ENCODE results near the gene CTNNA2. TPM values are rescaled to one million over a fixed set of nuclear protein-coding genes. Genes with fewer than 3 reads are reported as not detected.

CTNNA2 gene
- total RNA-seq, 1 donor from 2014 or later, result 2.9 TPM

DNA sequence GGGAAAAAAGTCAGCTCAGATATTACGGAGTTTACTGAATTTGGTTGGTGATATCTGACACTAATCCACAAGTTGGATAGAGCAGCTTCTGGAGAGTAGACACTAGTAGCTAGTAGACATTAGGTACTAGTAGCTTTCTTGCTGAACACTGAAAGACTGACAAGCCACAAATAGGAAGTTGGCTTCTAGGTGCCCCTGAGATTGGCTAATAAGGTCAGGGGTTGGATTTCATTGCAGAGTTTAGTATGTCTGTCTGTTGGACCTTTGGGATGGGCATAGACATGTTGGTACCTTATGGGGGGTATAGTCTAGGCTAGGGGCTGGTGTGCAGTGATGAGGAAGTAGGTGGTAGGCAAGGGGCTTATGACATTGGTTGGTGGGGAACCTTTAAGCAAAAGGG lies 956.6 kb downstream of the CTNNA2 start:
- H3K4me3 ChIP-seq, result no peak overlapping the region
- DNase-seq (ENCODE audit: extremely low spot score in 2 of 2), result no peak
- intact Hi-C loops (cut with DNase I), result no loop called here

DNA sequence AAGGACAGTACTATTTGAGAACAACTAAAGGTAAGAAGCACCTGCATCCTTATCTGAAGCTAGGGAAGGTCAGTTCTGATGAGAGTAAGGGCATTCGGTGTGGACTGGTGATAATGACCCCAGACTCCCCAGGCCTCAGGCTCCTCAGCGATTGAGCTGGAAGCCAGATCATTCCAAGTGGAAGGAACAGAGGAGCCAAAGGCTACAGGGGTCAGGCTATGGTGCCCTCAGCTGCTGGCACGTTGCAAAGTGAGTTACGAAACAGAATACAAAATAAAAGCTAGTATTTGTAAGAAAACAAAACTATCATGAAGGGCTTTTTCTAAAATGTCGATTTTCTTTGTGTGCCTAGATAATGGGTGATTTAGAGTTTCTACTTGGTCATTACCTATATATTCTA lies 960.2 kb downstream of the CTNNA2 start:
- Histone ChIP-seq H3K4me3 (no peak overlapping the region), H3K4me1 (no peaks in the 10 kb centered on the region), H3K27ac (no peak overlapping the region), H3K9me3 (no peaks in the 10 kb centered on the region), H3K36me3 (no peaks in the 10 kb centered on the region), H3K27me3 (no peaks in the 10 kb centered on the region)
- intact Hi-C loops (cut with DNase I), result no loop called here
- TF ChIP-seq, protein P1, sequence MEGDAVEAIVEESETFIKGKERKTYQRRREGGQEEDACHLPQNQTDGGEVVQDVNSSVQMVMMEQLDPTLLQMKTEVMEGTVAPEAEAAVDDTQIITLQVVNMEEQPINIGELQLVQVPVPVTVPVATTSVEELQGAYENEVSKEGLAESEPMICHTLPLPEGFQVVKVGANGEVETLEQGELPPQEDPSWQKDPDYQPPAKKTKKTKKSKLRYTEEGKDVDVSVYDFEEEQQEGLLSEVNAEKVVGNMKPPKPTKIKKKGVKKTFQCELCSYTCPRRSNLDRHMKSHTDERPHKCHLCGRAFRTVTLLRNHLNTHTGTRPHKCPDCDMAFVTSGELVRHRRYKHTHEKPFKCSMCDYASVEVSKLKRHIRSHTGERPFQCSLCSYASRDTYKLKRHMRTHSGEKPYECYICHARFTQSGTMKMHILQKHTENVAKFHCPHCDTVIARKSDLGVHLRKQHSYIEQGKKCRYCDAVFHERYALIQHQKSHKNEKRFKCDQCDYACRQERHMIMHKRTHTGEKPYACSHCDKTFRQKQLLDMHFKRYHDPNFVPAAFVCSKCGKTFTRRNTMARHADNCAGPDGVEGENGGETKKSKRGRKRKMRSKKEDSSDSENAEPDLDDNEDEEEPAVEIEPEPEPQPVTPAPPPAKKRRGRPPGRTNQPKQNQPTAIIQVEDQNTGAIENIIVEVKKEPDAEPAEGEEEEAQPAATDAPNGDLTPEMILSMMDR (IDR thresholded peaks at IDR 0.05), result no peak
- TF ChIP-seq POLR2A (IDR thresholded peaks at IDR 0.05) (no peak), POLR2AphosphoS5 (IDR thresholded peaks at IDR 0.05; ENCODE audit: insufficient read depth in 1 of 2, low read depth in 1 of 2) (no peak)
- DNase-seq (ENCODE audit: extremely low spot score in 2 of 2), result no peak

More for the DNA sequence above, 956.6 kb downstream of the CTNNA2 start:
- no peak overlapping the region for H3K27ac ChIP-seq
- H3K27me3 ChIP-seq, result no peaks in the 10 kb centered on the region
- no peaks in the 10 kb centered on the region for H3K4me1 ChIP-seq
- H3K9me3 ChIP-seq, result no peaks in the 10 kb centered on the region
- TF ChIP-seq POLR2A (IDR thresholded peaks at IDR 0.05), result no peak
- TF ChIP-seq, protein P1 (IDR thresholded peaks at IDR 0.05), result no peak
- no peak for TF ChIP-seq POLR2AphosphoS5 (IDR thresholded peaks at IDR 0.05; ENCODE audit: insufficient read depth in 1 of 2, low read depth in 1 of 2)
- no peaks in the 10 kb centered on the region for H3K36me3 ChIP-seq

DNA sequence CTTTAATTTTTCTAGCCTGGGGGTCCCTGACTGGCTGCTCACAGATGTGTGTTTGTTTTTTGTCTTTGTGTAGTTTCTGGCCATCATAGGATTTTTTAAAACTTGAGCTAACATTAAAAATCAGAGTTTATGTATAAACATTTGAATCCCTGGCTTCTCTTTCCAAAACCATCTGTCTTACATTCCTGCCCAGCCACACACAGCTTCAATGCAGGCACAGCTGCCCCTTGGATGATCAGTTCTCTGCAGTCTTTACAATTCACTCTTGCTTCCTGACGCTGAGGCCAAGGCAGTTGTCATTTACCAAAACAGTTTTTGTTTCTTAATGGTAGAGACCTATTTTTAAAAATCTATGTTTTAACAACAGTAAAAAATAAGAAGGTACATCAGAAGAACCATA lies 960.9 kb downstream of the CTNNA2 start:
- Histone ChIP-seq H3K27me3 (no peaks in the 10 kb centered on the region), H3K9me3 (no peaks in the 10 kb centered on the region), H3K4me1 (no peaks in the 10 kb centered on the region), H3K36me3 (no peaks in the 10 kb centered on the region), H3K4me3 (no peak overlapping the region), H3K27ac (no peak overlapping the region)
- DNase-seq (ENCODE audit: extremely low spot score in 2 of 2), result no peak
- TF ChIP-seq, protein P1 (IDR thresholded peaks at IDR 0.05), result no peak
- TF ChIP-seq POLR2AphosphoS5 (IDR thresholded peaks at IDR 0.05; ENCODE audit: insufficient read depth in 1 of 2, low read depth in 1 of 2) (no peak), POLR2A (IDR thresholded peaks at IDR 0.05) (no peak)
- intact Hi-C loops (cut with DNase I), result no loop called here

DNA sequence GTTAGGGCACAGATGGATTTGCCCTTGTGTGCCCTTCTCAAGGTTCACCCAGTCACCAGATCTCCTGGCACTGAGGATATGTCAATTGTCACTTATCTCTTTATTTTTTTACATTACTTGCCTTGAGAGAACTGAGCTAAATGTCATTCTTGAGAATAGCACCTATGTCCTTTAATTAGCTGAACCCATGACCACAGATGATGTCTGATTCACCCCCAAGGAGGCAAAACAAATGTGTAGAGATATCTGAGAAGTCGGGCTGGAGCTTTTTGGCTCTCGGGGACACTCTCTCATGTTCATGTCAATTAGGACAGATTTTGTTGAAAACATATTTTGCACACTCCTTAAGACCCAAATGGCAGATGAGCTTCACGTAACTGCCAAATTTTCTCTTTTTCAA lies 963.1 kb downstream of the CTNNA2 start:
- Histone ChIP-seq H3K4me3 (no peak overlapping the region), H3K9me3 (no peaks in the 10 kb centered on the region), H3K36me3 (no peaks in the 10 kb centered on the region), H3K27me3 (no peaks in the 10 kb centered on the region), H3K27ac (no peak overlapping the region), H3K4me1 (no peaks in the 10 kb centered on the region)
- intact Hi-C loops (cut with DNase I), result no loop called here
- DNase-seq (ENCODE audit: extremely low spot score in 2 of 2), result no peak
- TF ChIP-seq POLR2AphosphoS5 (IDR thresholded peaks at IDR 0.05; ENCODE audit: insufficient read depth in 1 of 2, low read depth in 1 of 2) (no peak), POLR2A (IDR thresholded peaks at IDR 0.05) (no peak)
- TF ChIP-seq, protein P1 (IDR thresholded peaks at IDR 0.05), result no peak

DNA sequence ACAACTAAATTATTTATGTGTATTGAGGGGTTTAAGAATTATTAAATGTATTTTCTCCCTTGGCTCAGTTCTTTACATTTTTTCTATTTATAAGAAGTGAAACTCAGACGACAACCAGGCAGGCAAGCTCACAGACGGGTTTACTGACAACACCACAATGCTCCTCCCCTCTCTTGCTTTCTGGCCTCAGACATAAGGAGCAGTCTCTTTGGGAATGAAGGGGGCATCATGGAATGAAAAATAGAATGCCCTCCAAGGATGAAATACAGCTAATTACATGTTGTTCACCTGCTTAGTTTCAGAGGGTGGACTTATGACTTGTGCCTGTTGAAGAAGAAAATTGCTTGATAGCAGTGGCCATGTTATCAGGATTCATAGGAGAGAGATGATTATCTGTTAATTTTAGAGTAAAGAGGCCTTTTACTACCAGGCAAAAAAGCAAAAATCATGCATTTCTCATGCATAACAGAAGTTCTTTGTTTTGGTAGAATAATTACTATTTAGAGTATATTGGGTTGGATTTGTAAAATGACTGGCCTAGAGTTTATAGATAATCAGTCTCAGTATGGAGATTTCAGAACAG lies 963.8 kb downstream of the CTNNA2 start:
- TF ChIP-seq POLR2AphosphoS5 (IDR thresholded peaks at IDR 0.05; ENCODE audit: insufficient read depth in 1 of 2, low read depth in 1 of 2) (no peak), POLR2A (IDR thresholded peaks at IDR 0.05) (no peak)
- TF ChIP-seq, protein P1 (IDR thresholded peaks at IDR 0.05), result no peak
- H3K4me1 ChIP-seq, result no peaks in the 10 kb centered on the region
- no peaks in the 10 kb centered on the region for H3K36me3 ChIP-seq
- no peak for DNase-seq (ENCODE audit: extremely low spot score in 2 of 2)
- no peaks in the 10 kb centered on the region for H3K27me3 ChIP-seq
- intact Hi-C loops (cut with DNase I), result no loop called here
- no peaks in the 10 kb centered on the region for H3K9me3 ChIP-seq
- no peak overlapping the region for H3K4me3 ChIP-seq
- H3K27ac ChIP-seq, result no peak overlapping the region

All from vagina (tissue), 2 donors.